GM21526 (cell line): ENCODE data around the gene ACER1.

ENCODE experiments used
- ATAC-seq: cut with Tn5 transposase; IDR thresholded peaks from one replicate; pipeline ENCODE4 v1.9.1; 2021; ENCODE audit warnings: moderate library complexity; ENCODE audit not compliant: unreplicated experiment, low FRiP score

ACER1 gene

GRCh38 chr19:6270076-6270745 lies 63.2 kb downstream of the ACER1 start:
- ATAC-seq: no peak

GRCh38 chr19:6269101-6269886 lies 64.1 kb downstream of the ACER1 start:
- ATAC-seq: no peak

GRCh38 chr19:6268382-6268771 lies 65.0 kb downstream of the ACER1 start:
- no peak for ATAC-seq

GRCh38 chr19:6267552-6268381 lies 65.6 kb downstream of the ACER1 start:
- no peak for ATAC-seq

GRCh38 chr19:6264803-6265202 lies 68.6 kb downstream of the ACER1 start:
- no peak for ATAC-seq

- ATAC-seq: no peak
These were observed 69.5 kb downstream of the ACER1 start for GRCh38 chr19:6263735-6264444.

- no peak for ATAC-seq
These were observed 70.1 kb downstream of the ACER1 start for GRCh38 chr19:6263306-6263705.

GRCh38 chr19:6262519-6262918 lies 70.9 kb downstream of the ACER1 start:
- ATAC-seq: no peak

- no peak for ATAC-seq
These were observed 71.5 kb downstream of the ACER1 start for GRCh38 chr19:6261883-6262282.

- ATAC-seq: no peak
These were observed 72.3 kb downstream of the ACER1 start for GRCh38 chr19:6260912-6261650.

GRCh38 chr19:6260376-6260775 lies 73.0 kb downstream of the ACER1 start:
- no peak for ATAC-seq

GRCh38 chr19:6259312-6259861 lies 74.0 kb downstream of the ACER1 start:
- no peak for ATAC-seq

GRCh38 chr19:6258812-6259311 lies 74.5 kb downstream of the ACER1 start:
- no peak for ATAC-seq
